H9 (cell line): Measurements from ENCODE around the gene NSMCE4A. TPM values are rescaled to one million over a fixed set of nuclear protein-coding genes. Genes with fewer than 3 reads are reported as not detected.

Experiments used
- DNase-seq: peaks from one replicate; pipeline ENCODE4 v3.0.0-alpha.2; 2017
- H2AFZ ChIP-seq: one replicate; pipeline ENCODE4 v1.6.1; 2013; ENCODE audit warnings: mild to moderate bottlenecking, low read length, control low read depth, moderate library complexity
- H2AK5ac ChIP-seq: 2 replicates; pipeline ENCODE4 v1.6.1; 2013; ENCODE audit warnings: low read length, control low read depth, mixed read lengths; ENCODE audit not compliant: insufficient read length
- H2BK120ac ChIP-seq: one replicate; pipeline ENCODE4 v1.6.1; 2013; ENCODE audit warnings: low read depth, mild to moderate bottlenecking, low read length, control low read depth, inconsistent platforms; ENCODE audit not compliant: poor library complexity, severe bottlenecking
- H2BK12ac ChIP-seq: 2 replicates; pipeline ENCODE4 v1.6.1; 2013; ENCODE audit warnings: low read length, control low read depth, mixed read lengths, low read depth; ENCODE audit not compliant: insufficient read length
- H2BK15ac ChIP-seq: 2 replicates; pipeline ENCODE4 v1.6.1; 2013; ENCODE audit warnings: low read depth, low read length, control low read depth
- H2BK20ac ChIP-seq: one replicate; pipeline ENCODE4 v1.6.1; 2013; ENCODE audit warnings: low read depth, mild to moderate bottlenecking, low read length, control low read depth, inconsistent platforms; ENCODE audit not compliant: poor library complexity, severe bottlenecking
- H2BK5ac ChIP-seq: 2 replicates; pipeline ENCODE4 v1.6.1; 2013; ENCODE audit warnings: low read length, control low read depth, mixed read lengths; ENCODE audit not compliant: insufficient read length
- H3K14ac ChIP-seq: 2 replicates; pipeline ENCODE4 v1.6.1; 2013; ENCODE audit warnings: low read length, control low read depth; ENCODE audit not compliant: insufficient read depth
- H3K18ac ChIP-seq: 2 replicates; pipeline ENCODE4 v1.6.1; 2013; ENCODE audit warnings: low read depth, mild to moderate bottlenecking, mixed read lengths, low read length, control low read depth; ENCODE audit not compliant: insufficient read length
- H3K23ac ChIP-seq: 2 replicates; pipeline ENCODE4 v1.6.1; 2013; ENCODE audit warnings: low read length, control low read depth, mixed read lengths, low read depth; ENCODE audit not compliant: insufficient read length
- H3K23me2 ChIP-seq: 2 replicates; pipeline ENCODE4 v1.6.1; 2013; ENCODE audit warnings: low read depth, mild to moderate bottlenecking, mixed read lengths, low read length, control low read depth; ENCODE audit not compliant: insufficient read length, poor library complexity, severe bottlenecking
- H3K27ac ChIP-seq: 2 replicates; pipeline ENCODE4 v1.5.1; 2013; ENCODE audit warnings: low read length, control low read depth, mixed read lengths, low read depth; ENCODE audit not compliant: insufficient read length
- H3K27me3 ChIP-seq: 2 replicates; pipeline ENCODE4 v1.6.1; 2013; ENCODE audit warnings: low read length, control low read depth, inconsistent platforms; ENCODE audit not compliant: insufficient read depth
- H3K4ac ChIP-seq: 2 replicates; pipeline ENCODE4 v1.6.1; 2013; ENCODE audit warnings: low read depth, mild to moderate bottlenecking, control low read depth, inconsistent platforms, low read length, moderate library complexity
- H3K4me1 ChIP-seq: 2 replicates; pipeline ENCODE4 v1.6.1; 2013; ENCODE audit warnings: low read length, control low read depth, inconsistent platforms; ENCODE audit not compliant: insufficient read depth
- H3K4me2 ChIP-seq: 2 replicates; pipeline ENCODE4 v1.6.1; 2013; ENCODE audit warnings: low read length, control low read depth, mixed read lengths; ENCODE audit not compliant: insufficient read length, insufficient read depth
- H3K56ac ChIP-seq: 2 replicates; pipeline ENCODE4 v1.6.1; 2013; ENCODE audit warnings: low read depth, mild to moderate bottlenecking, mixed read lengths, low read length, control low read depth; ENCODE audit not compliant: insufficient read length
- H3K79me1 ChIP-seq: 2 replicates; pipeline ENCODE4 v1.6.1; 2013; ENCODE audit warnings: low read depth, mild to moderate bottlenecking, moderate library complexity, low read length, control low read depth, inconsistent platforms; ENCODE audit not compliant: insufficient read depth, poor library complexity, severe bottlenecking
- H3K79me2 ChIP-seq: 2 replicates; pipeline ENCODE4 v1.6.1; 2013; ENCODE audit warnings: low read length, control low read depth, inconsistent platforms; ENCODE audit not compliant: insufficient read depth
- H3K9ac ChIP-seq: 2 replicates; pipeline ENCODE4 v1.6.1; 2013; ENCODE audit warnings: low read length, control low read depth, mixed read lengths; ENCODE audit not compliant: insufficient read length; ENCODE audit errors: extremely low read depth
- H3K9me3 ChIP-seq: one replicate; pipeline ENCODE4 v1.6.1; 2013; ENCODE audit warnings: low read depth, low read length, inconsistent platforms; ENCODE audit not compliant: control insufficient read depth
- H3T11ph ChIP-seq: one replicate; pipeline ENCODE4 v1.6.1; 2013; ENCODE audit warnings: mild to moderate bottlenecking, low read length, control low read depth, inconsistent platforms
- H4K20me1 ChIP-seq: one replicate; pipeline ENCODE4 v1.6.1; 2013; ENCODE audit not compliant: control insufficient read depth, insufficient read length, insufficient read depth
- H4K5ac ChIP-seq: 2 replicates; pipeline ENCODE4 v1.6.1; 2013; ENCODE audit warnings: low read depth, mild to moderate bottlenecking, mixed read lengths, low read length, control low read depth; ENCODE audit not compliant: insufficient read length
- H4K8ac ChIP-seq: replicated peaks from 2 replicates; pipeline ENCODE4 v1.6.1; 2013; ENCODE audit warnings: low read length, control low read depth, mixed read lengths, low read depth; ENCODE audit not compliant: insufficient read length
- H4K91ac ChIP-seq: 2 replicates; pipeline ENCODE4 v1.6.1; 2013; ENCODE audit warnings: low read depth, mild to moderate bottlenecking, moderate library complexity, mixed read lengths, low read length, control low read depth; ENCODE audit not compliant: insufficient read length
- H3K27ac Mint-ChIP-seq, 3 experiments: 2 replicates in 2 of 3; 3 replicates in 1 of 3; pipeline ENCODE4 v1.8.0; 2020 to 2021; ENCODE audit warnings: mixed read lengths in 3 of 3, mild to moderate bottlenecking in 1 of 3, moderate library complexity in 1 of 3
- H3K27me3 Mint-ChIP-seq: 2 replicates; pipeline ENCODE4 v1.8.0; 2021; ENCODE audit warnings: low read depth, mild to moderate bottlenecking, moderate library complexity, mixed read lengths
- H3K36me3 Mint-ChIP-seq, 3 experiments: 2 replicates in 2 of 3; 3 replicates in 1 of 3; pipeline ENCODE4 v1.8.0; 2020 to 2021; ENCODE audit warnings: low read depth in 3 of 3, mixed read lengths in 3 of 3; ENCODE audit not compliant: insufficient read depth in 1 of 3
- H3K4me1 Mint-ChIP-seq, 2 experiments: 2 replicates each; pipeline ENCODE4 v1.8.0; 2020; ENCODE audit warnings: mixed read lengths in 2 of 2
- H3K4me3 Mint-ChIP-seq, 2 experiments: 2 replicates in 1 of 2; 3 replicates in 1 of 2; pipeline ENCODE4 v1.8.0; 2020 to 2021; ENCODE audit warnings: mild to moderate bottlenecking in 2 of 2, mixed read lengths in 2 of 2, moderate library complexity in 1 of 2
- H3K9me3 Mint-ChIP-seq, 2 experiments: 2 replicates in 1 of 2; 3 replicates in 1 of 2; pipeline ENCODE4 v1.8.0; 2020; ENCODE audit warnings: mild to moderate bottlenecking in 2 of 2, mixed read lengths in 2 of 2, moderate library complexity in 1 of 2
- CTCF ChIP-seq: fragments of 200-600 bp; sonication (generic); conservative IDR thresholded peaks from 3 replicates; pipeline ENCODE4 v1.8.0; 2021; ENCODE audit warnings: antibody characterized with exemption, mild to moderate bottlenecking
- WGBS: extraction: QIAGEN DNeasy Blood & Tissue Kit; methylation state at CpG from one replicate; pipeline ENCODE4 v1.1.7; 2013; ENCODE audit warnings: missing lambda C conversion rate, low lambda C conversion rate, mixed read lengths; ENCODE audit not compliant: insufficient read length; ENCODE audit errors: extremely low coverage; 5-methylcytosine and 5-hydroxymethylcytosine counted together
- total RNA-seq: library from RNA; stranded (reverse); gene quantifications from 2 replicates; pipeline ENCODE4 v1.2.1, GENCODE V29; 2021

The NSMCE4A gene
- total RNA-seq, 1 experiment from 2014 or later: 59.0 TPM

- TF ChIP-seq CTCF: no peak
- no peak for DNase-seq
- Histone ChIP-seq H3K4me1 (no peaks in the 10 kb centered on the region), H3K14ac (no peak overlapping the region), H2BK15ac (no peak overlapping the region), H3K23ac (no peak overlapping the region), H3K4ac (no peak overlapping the region), H3T11ph (no peak overlapping the region), H2BK12ac (no peak overlapping the region), H3K79me1 (no peaks in the 10 kb centered on the region), H3K18ac (no peak overlapping the region), H2BK5ac (no peak overlapping the region), H3K9me3 (no peaks in the 10 kb centered on the region), H2BK120ac (no peak overlapping the region), H4K20me1 (no peaks in the 10 kb centered on the region), H3K23me2 (no peaks in the 10 kb centered on the region), H3K27ac (no peak overlapping the region), H3K56ac (no peak overlapping the region), H2BK20ac (no peak overlapping the region), H4K91ac (no peak overlapping the region), H4K5ac (no peak overlapping the region), H3K79me2 (no peaks in the 10 kb centered on the region), H3K27me3 (no peaks in the 10 kb centered on the region), H3K9ac (no peak overlapping the region), H2AK5ac (no peak overlapping the region), H2AFZ (no peak overlapping the region), H4K8ac (no peak overlapping the region), H3K4me2 (no peak overlapping the region)
- Mint-ChIP-seq H3K27ac (no peak overlapping the region), H3K9me3 (no peaks in the 10 kb centered on the region), H3K4me3 (no peak overlapping the region), H3K36me3 (peaks cover 0 to 7% (median 4%) of the 10 kb centered on the region in 3 experiments; a peak in 1 of 7 replicates), H3K27me3 (no peaks in the 10 kb centered on the region), H3K4me1 (peaks cover 10 to 11% of the 10 kb centered on the region in 2 experiments)
- WGBS: no CpG with 5 or more reads among the region's 3 CpGs
Observed at GRCh38 chr10:121949451-121949850, 25.6 kb downstream of the NSMCE4A start.
